NCI-H226 (cell line): ENCODE data around the gene SCIMP.
A peak's percentile ranks its signal among the peaks of the same experiment; 100 is the strongest.
"Not testable (repeated sequence)": the region's sequence is repeated elsewhere in the genome, so short reads cannot be mapped to it uniquely, and the experiment has no call there.

ENCODE experiments used
- DNase-seq: peaks from one replicate; pipeline ENCODE4 v3.0.0-alpha.2; 2015

SCIMP gene

DNA sequence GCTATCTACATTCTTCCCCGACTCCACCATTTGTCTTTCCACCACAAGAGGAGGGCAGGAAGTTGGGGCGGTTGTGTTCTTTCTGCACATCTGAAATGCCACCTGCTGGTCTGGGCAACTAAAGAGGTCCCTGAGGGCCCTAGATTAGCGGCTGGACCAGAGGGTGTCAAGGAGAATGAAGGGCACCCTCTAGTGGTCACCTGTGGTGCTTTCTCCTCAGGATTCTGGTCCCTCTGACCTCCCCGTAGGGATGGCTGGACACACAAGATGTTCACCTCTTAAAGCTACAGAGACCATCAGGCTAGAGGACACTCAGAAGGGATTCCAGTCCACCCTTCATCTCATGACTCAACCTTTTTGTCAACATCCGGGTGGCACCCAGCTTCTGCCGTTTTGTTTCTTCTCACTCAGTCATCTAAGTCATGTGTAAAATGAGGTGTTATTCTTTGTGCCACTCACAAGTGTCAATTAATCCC is 2.9 kb upstream of the SCIMP start:
- peak; percentile 45 for DNase-seq

DNA sequence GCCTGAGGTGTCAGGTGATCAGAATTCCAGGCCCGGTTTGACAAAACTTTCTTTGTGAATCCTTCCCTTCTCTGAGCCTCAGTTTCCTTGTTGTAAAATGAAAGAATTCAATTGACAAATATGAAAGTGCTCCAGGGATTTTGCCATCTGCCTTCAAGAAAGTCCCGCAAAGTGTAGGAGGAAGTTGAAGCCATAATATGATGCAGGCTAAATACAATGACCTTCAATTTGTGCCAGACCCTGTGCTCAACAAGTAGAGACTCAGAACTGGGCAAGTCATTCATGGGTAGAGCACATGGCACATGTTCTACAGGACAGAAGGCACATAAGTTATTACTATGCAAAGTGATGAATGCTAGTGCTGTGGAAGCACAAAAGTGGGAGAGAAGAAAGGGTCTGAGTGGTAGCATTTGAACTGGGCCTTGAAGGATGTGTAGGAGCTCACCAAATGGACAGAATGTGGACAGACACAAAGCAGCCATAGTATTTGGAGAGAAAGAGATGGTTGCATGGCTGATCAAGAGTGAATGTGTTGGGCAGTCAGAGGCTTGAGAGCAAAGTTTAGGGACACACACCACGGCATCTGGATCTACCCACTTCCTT is 2.4 kb upstream of the SCIMP start:
- DNase-seq = no peak

DNA sequence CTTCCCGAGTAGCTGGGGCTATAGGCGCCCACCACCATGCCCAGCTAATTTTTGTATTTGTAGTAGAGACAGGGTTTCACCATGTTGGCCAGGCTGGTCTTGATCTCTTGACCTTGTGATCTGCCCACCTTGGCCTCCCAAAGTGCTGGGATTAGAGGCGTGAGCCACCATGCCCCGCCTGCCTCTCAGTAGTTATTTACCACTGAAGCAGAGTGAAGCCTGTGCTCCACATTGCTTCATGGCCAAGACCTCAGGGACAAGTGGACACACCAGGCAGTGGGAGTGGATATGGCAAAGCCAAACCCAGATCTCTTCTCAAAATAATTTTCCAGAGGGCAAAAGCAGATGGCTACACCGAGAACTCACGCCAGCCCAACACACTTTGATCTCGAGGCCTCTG is 1.2 kb downstream of the SCIMP start:
- DNase-seq = not testable (repeated sequence)

DNA sequence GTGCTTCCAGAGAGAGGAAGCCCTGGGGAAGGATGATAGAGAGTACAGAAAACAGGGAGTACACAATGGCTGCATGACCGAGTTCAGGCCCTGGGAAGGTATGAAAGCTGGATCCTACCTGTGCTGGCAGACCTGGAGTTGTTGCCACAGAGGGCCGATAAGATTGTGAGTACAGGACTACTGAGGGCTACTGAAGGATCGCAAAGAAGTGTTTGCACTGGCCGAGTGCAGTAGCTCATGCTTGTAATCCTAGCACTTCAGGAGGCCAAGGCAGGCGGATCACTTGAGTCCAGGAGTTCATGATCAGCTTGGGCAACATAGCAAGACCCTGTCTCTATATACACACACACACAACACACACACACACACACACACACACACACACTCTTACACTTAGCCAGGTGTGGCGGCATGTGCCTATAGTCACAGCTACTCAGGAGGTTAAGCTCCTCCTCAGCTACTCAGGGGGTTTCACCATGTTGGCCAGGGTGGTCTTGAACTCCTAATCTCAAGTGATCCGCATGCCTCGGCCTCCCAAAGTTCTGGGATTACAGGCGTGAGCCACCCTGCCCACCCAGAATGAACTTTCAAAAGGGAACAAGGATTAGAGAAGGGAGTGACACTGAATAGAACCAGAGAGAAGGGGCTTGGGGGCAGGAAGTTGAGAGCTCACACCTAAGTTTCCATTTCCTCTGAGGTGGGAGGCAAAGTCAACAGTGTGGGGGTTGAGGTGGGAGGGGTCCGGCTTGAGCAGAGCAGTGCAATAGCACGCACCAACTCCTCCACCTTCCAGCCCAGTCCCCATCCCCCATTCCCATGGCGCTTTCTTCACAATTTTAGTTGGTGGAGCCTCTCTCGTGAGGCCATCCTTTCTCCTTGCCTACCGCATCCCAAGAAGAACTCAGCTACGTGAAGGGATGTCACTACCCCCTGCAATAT is 7.5 kb downstream of the SCIMP start:
- DNase-seq = no peak

DNA sequence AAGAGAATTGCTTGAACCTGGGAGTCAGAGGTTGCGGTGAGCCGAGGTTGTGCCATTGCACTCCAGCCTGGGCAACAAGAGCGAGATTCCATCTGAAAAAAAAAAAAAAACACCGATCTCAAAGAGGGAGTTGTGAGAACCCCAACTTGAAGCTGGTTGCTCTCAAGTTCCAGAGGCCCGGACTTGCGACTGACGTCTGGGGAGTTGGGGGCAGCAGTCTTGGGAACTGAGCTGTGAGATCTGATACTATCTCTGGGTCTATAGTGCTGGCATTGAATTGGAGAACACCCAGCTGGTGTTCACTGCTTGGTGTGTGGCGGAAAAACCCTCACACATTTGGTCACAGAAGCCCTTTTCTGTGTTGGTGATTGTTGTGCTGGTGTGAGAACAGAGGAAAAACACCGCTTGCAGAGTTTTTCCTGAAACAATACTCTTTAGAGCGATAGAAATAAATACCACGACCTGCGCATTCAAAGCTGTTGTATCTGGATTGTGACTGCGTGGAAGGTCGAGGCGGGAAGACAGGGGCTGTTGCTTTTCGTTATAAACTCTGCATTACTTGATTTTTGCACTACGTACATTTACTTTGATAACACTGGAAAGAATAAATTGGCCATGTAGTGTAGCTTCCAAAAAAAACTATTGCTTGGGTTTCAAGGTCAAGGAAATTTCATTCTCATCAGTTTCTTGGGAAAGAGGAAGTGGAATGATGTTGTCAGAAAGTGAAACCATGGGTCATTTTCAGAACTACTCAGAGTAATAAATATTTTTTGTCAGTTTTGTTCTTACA is 8.8 kb downstream of the SCIMP start:
- no peak for DNase-seq

DNA sequence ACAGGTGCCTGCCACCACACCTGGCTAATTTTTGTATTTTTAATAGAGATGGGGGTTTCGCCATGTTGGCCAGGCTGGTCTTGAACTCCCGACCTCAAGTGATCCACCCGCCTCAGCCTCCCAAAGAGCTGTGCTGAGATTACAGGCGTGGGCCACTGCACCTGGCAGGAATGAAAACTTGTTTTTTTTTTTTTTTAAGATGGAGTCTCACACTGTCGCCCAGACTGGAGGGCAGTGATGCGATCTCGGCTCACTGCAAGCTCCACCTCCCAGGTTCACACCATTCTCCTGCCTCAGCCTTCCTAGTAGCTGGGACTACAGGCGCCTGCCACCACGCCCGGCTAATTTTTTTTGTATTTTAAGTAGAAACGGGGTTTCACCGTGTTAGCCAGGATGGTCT is 12.7 kb downstream of the SCIMP start:
- not testable (repeated sequence) for DNase-seq

DNA sequence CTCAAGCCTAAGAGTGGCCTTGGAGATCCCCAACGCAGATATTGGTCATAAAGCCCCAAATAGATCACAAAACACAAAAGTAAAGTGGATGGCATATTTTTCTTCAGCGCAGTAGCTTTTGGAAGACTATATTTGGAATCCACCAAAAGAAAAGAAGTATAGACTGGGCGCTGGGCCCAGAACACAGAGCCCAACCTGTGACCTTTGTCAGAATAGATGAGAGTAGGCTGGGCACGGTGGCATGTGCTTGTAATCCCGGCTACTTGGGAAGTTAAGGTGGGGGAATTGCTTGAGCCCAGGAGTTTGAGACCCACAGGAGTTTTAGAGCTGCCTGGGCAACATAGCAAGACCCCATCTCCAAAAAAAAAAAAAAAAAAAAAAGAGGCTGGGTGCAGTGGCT is 14.6 kb downstream of the SCIMP start:
- no peak for DNase-seq

DNA sequence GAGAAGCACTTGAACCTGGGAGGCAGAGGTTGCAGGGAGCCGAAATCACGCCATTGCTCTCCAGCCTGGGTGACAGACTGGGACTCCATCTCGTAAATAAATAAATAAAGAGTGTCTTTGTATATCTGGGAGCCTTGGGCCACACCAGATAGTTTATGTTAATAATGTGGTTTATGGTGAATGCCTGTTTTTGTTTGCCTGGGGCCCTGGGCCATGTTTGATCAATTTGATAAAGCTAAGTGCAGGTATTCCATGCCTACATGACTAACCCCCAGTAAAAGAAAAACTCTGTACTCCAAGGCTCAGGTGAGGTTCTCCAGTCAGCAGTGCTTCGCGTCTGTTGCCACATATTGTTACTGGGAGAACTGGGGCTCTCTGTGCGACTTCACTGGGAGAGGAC is 15.1 kb downstream of the SCIMP start:
- no peak for DNase-seq

DNA sequence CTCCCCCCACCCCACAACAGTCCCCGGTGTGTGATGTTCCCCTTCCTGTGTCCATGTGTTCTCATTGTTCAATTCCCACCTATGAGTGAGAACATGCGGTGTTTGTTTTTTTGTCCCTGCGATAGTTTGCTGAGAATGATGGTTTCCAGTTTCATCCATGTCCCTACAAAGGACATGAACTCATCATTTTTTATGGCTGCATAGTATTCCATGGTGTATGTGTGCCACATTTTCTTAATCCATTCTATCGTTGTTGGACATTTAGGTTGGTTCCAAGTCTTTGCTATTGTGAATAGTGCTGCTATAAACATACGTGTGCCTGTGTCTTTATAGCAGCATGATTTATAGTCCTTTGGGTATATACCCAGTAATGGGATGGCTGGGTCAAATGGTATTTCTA is 17.1 kb downstream of the SCIMP start:
- not testable (repeated sequence) for DNase-seq

DNA sequence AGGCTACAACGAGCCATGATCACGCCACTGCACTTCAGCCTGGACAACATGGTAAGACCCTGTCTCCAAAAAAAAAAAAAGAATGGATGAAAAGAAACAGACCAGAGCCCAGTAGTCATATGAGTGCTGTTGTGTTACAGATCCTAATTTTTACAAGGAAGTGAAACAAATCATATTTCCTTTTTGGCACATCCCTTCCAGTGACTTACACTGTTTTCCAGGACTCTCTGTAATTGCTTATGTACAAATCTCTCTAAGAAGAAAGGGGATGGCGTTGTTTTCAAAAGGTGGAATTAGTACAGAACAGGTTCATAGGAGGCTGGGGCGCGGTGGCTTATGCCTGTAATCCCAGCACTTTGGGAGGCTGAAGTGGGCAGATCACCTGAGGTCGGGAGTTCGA is 23.2 kb downstream of the SCIMP start:
- no peak for DNase-seq

DNA sequence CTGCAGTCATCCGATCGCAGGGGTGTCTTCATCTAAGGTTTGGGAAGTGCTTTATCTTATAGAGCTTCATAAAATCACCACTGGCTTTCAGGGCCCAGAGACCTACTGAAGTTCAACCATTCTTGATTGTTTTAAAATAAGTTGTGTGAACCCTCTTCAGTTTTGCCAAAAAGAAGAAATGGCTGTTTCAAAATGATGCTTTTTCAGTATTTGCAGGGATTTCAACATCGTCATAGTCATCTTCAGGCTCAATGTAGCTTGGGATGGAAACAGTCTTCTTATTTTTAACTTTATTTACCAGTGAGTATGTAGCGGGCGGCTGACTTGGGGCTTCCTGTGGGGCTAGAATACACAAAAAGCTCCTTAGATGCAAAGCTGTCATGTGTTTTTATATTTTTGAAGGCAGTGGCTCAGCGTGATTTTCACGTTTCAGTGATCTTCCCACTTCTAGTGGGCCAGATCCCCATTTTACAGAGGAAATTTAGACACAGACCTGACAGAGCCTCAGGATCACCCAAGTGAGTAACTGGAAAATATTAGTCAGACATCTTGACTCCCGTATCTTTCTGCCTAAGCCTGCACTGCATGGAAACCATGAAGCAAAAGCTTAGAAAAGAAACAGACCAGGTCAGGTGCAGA is 23.9 kb downstream of the SCIMP start:
- DNase-seq = no peak

DNA sequence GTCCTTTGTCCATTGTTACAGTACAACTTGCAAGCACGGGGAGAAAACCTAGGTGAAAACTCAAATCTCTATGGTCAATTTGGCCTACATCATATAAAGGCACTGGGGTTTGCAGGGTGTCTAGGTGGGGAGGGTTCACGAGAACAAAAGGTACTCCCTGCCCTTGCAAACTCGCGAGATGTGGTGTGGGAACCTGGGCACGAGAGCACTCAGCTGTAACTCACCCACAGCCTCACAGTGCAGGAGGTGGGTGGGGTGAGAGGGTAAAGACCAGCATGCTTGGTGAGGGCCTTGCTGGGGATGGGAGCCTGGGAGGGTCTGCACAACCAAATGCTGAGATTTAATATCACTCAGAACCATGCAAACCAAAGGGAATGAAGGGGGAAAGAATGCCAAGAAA is 24.6 kb downstream of the SCIMP start:
- DNase-seq = no peak

DNA sequence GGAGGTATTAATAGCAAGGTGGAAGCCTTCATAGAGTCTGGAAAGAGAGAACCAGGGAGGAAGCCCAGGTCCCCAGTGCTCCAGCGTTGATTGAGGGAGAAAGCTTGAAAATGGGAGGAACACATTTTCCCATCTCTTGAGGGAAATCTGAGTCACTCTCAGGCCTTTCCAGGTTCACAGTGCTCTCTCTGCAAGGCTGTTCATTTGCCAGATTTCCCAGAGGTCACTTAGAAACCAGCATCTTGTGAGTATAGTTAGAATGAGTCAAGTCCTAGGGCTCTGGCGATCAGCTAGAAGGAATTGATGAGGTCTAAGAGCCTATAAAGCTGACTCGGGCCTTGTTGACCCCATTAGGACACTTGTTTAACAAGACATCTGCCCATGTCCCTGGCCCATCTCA is 25.3 kb downstream of the SCIMP start:
- DNase-seq = no peak

DNA sequence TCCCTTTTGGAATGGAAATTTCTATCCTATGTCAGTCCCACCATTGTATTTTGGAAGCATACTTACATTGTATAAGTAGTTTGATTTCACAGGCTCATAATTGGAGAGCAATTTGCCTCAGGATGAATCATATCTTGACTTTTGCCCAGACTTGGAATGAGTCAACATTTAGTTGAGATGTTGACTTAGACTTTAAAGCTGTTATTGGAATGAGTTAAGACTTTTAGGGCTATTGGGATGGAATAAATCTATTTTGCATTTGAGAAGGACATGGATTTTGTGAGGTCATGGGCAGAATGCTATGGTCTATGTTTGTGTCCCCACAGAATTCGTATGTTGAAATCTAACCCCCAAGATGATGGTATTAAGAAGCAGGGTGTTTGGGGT is 30.8 kb downstream of the SCIMP start:
- DNase-seq = peak; percentile 29

DNA sequence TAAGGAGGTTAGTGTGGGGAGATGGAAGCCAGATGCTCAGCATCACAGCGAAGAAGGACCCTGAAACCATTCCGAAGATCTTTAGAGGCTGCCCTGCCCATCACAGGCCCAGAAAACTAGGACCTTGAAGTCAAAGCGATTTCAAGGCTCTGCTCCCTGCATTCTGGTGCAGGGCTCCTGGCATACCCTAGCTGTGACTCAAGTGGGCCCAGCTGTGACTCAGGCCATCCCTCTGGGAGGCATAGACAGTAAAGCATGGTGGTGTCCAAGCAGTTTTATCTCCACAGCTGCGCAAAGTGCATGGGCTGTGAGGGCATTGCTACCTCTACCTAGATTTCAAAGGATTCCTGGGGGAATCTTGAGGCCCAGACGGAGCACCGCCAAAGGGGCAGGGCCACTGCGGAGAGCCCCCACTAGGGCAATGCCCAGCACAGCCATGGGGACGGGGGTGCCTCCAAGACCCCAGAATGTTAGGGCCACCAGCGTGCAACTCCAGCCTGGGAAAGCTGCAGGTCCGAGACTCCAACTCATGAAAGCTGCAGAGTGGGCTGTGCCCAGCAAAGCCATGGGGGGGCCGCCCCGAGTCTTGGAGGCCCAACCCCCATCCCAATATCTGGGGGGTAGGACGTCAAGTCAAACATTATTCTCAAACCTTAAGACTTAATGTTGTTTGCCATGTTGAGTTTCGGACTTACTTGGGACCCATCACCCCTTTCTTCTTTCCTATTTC is 31.3 kb downstream of the SCIMP start:
- DNase-seq = no peak

DNA sequence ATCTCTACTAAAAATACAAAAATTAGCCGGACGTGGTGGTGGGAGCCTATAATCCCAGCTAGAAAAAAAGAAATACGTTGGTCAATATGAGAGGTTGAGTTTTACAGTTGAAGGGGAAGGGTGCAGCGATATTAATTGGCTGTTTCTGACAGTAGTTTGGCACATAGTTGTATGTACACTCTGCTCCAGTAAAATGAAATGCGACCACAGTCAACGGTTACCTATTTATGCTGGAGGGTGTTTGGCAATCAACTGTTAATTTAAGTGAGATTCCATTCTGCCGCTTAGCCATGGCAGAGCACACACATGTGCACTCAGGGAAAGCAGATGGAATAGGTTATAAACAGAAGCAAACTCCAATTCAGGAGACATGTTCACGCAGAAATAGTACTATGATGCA is 33.6 kb downstream of the SCIMP start:
- DNase-seq = no peak

DNA sequence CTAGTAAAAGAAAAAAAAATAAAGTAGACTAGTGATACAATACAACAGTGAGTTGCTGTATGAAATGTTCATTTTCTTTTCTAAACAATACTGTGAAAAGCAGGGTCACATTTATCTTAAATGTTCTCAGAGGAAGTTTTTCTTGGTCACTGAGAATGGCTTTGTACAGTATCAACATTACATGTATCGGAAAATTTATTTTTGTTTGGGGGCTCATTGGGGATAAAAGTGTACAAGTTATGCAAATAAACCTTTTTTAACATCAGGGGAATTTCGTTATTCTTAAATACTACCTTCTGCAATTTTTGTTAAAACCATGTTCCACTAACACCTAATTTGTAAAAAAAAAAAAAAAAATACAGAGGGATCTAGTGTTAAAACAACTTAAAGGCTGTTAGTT is 34.3 kb downstream of the SCIMP start:
- no peak for DNase-seq

DNA sequence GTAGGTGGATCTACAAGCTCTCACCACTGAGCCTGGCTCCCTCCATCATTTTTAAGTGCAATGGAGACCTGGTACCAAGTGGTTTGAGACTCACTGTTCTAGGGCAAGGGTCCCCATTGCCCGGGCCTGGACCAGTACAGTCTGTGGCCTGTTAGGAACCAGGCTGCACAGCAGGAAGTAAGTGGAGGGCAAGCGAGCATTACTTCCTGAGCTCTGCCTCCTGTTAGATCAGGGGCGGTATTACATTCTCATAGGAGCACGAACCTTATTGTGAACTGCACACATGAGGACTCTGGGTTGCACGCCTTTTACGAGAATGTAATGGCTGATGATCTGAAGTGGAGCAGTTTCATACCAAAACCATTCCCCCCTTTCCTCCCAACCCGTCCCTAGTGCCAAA is 36.2 kb downstream of the SCIMP start:
- no peak for DNase-seq

DNA sequence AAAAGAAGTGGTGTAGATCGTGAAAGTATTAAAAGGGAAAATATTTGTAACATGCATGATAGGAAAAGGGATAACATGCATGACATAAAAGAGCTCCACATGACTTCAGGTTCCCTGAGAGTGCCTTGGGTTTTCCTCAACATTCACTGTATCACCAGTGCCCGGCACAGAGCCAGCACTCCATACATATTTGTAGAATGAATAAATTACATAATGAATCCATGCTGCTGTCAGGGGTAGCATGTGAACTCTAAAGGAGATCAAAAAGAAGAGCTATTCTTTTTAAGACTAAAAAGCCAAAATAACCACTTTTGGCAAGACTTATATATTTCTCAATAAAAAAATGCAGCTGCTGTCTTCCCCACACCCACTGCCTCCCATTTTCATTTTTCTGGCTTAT is 40.3 kb downstream of the SCIMP start:
- DNase-seq = no peak

DNA sequence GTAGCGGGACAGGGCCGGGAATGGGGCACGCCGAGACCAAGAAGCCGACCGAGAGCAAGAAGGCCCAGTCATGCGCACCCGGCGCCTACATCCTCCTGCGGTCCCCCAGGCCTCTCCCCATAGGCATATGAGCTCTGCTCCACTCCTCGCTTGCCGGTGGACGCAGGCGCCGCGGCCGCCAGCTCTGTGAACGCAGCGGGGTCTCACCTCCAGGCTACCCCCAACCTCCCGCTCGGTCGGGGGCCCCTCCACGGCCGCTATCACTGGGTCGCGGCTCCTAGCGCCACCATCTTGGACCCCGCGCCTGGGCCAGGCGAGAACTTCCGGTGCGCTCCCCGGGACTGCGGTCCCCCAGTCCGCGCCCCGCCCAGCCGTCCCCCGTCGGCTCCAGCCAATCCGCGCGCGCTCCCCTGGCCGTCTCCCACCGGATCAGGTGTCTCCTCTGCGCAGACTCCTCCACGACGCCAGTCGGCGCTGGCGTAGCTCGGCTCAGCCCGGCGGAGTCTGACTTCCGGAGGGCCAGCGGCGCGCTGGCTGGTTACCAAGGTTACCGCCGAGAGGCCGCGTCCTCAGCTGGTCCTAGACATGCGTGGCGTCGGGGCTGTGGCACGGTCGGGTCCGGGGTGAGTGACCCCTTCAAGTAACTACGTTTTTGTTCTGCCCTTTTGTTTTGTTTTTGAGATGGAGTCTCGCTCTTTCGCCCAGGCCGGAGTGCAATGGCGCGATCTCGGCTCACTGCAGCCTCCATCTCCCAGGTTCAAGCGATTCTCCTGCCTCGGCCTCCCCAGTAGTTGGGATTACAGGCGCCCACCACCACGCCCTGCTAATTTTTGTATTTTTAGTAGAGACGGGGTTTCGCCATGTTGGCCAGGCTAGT is 42.9 kb downstream of the SCIMP start, which contains the start of gene ZNF594:
Gene ZNF594 (minus strand): TSS at position 328 of the 877 bp plus-strand sequence. CDS start 7,612 bp downstream, outside the sequence.
- DNase-seq = peak; percentile 97

DNA sequence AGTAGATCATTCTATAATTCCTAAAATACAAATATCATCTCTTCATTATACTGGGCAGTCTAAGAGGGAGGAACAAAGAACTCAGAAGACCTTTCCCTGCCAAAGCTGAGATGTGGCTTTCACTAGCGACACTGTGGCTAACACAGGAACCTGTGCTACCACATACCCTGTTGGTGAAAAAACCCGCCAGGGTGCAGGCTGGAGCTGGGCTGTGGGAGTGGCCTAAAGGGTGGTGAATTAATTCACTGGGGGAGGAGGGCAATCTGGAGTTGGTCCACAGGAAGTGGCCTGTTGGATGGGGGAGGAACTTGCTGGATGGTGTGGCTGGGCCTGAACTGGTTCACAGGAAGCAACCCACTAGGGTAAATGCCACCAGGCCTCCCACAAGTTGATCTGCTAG is 50.4 kb downstream of the SCIMP start:
- no peak for DNase-seq
